OCI-LY3 (cell line): ENCODE data around the gene RNF144A.

Source experiments
- H2AFZ ChIP-seq: fragments of 200-600, 300-600 bp; shearing (Covaris generic); 2 replicates; pipeline ENCODE4 v1.6.0; 2014; ENCODE audit warnings: antibody characterized with exemption, low read depth, low read length
- H3K27ac ChIP-seq: fragments of 200-600, 300-600 bp; sonication (generic); 2 replicates; pipeline ENCODE4 v1.5.1; 2014; ENCODE audit warnings: mild to moderate bottlenecking, low read length, moderate library complexity, mixed read lengths
- H3K27me3 ChIP-seq: fragments of 200-600, 300-600 bp; sonication (generic); 2 replicates; pipeline ENCODE4 v1.6.1; 2014; ENCODE audit warnings: low read depth, low read length, mixed read lengths
- H3K36me3 ChIP-seq: fragments of 200-600, 300-600 bp; sonication (generic); replicated peaks from 2 replicates; pipeline ENCODE3; 2014; ENCODE audit warnings: low read depth, low read length, mixed read lengths
- H3K4me1 ChIP-seq: fragments of 300-600, 200-600 bp; sonication (generic); 2 replicates; pipeline ENCODE4 v1.6.1; 2014; ENCODE audit warnings: low read length, mixed read lengths
- H3K4me2 ChIP-seq: fragments of 200-600, 300-600 bp; sonication (generic); 2 replicates; pipeline ENCODE4 v1.6.1; 2014; ENCODE audit warnings: low read length, mixed read lengths
- H3K4me3 ChIP-seq: fragments of 300-600, 200-600 bp; sonication (generic); 2 replicates; pipeline ENCODE4 v1.5.1; 2014; ENCODE audit warnings: antibody characterized with exemption, mild to moderate bottlenecking, low read length, moderate library complexity
- H3K79me2 ChIP-seq: fragments of 300-600, 200-600 bp; shearing (Covaris generic); 2 replicates; pipeline ENCODE4 v1.6.1; 2014; ENCODE audit warnings: mild to moderate bottlenecking, low read length, mixed read lengths
- H3K9ac ChIP-seq: fragments of 300-600, 200-600 bp; shearing (Covaris generic); 2 replicates; pipeline ENCODE4 v1.6.0; 2014; ENCODE audit warnings: mild to moderate bottlenecking, low read length, moderate library complexity
- H3K9me3 ChIP-seq: fragments of 200-600, 300-600 bp; shearing (Covaris generic); 2 replicates; pipeline ENCODE4 v1.6.1; 2014; ENCODE audit warnings: low read length, mixed read lengths; ENCODE audit not compliant: insufficient read depth
- H4K20me1 ChIP-seq: fragments of 200-600, 300-600 bp; sonication (generic); 2 replicates; pipeline ENCODE4 v1.6.1; 2016; ENCODE audit warnings: low read length, mixed read lengths; ENCODE audit not compliant: insufficient read depth
- EZH2phosphoT487 ChIP-seq: fragments of 200-600 bp; shearing (Covaris generic); IDR thresholded peaks from 2 replicates; pipeline ENCODE4 v1.6.1; 2018; ENCODE audit warnings: antibody characterized with exemption, mixed run types, low read depth
- TF ChIP-seq, protein P1 (sequence below): fragments of 200-600, 300-600 bp; sonication (generic); IDR thresholded peaks from 2 replicates; pipeline ENCODE4 v1.5.1; 2014; ENCODE audit warnings: antibody characterized with exemption, low read length, low read depth

RNF144A gene

GRCh38 chr2:7009207-7009911, 92.1 kb downstream of the RNF144A start:
- H3K79me2 ChIP-seq, result no peaks in the 10 kb centered on the region
- H3K27ac ChIP-seq, result no peak overlapping the region

GRCh38 chr2:7010391-7011054, 93.3 kb downstream of the RNF144A start:
- Histone ChIP-seq H3K4me1 (peaks cover 9% of the 10 kb centered on the region), H3K4me3 (no peak overlapping the region), H3K9me3 (no peaks in the 10 kb centered on the region), H3K27me3 (peaks cover 9% of the 10 kb centered on the region; the same call in 1 of the 2 replicates), H3K36me3 (no peaks in the 10 kb centered on the region), H2AFZ (no peak overlapping the region), H4K20me1 (no peaks in the 10 kb centered on the region), H3K27ac (no peak overlapping the region), H3K79me2 (no peaks in the 10 kb centered on the region), H3K4me2 (no peak overlapping the region), H3K9ac (no peak overlapping the region)
- TF ChIP-seq, protein P1, sequence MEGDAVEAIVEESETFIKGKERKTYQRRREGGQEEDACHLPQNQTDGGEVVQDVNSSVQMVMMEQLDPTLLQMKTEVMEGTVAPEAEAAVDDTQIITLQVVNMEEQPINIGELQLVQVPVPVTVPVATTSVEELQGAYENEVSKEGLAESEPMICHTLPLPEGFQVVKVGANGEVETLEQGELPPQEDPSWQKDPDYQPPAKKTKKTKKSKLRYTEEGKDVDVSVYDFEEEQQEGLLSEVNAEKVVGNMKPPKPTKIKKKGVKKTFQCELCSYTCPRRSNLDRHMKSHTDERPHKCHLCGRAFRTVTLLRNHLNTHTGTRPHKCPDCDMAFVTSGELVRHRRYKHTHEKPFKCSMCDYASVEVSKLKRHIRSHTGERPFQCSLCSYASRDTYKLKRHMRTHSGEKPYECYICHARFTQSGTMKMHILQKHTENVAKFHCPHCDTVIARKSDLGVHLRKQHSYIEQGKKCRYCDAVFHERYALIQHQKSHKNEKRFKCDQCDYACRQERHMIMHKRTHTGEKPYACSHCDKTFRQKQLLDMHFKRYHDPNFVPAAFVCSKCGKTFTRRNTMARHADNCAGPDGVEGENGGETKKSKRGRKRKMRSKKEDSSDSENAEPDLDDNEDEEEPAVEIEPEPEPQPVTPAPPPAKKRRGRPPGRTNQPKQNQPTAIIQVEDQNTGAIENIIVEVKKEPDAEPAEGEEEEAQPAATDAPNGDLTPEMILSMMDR, result no peak
- TF ChIP-seq EZH2phosphoT487, result no peak

More at GRCh38 chr2:7009207-7009911, 92.1 kb downstream of the RNF144A start:
- Histone ChIP-seq H3K9ac (no peak overlapping the region), H3K4me3 (no peak overlapping the region), H3K27me3 (peaks cover 5% of the 10 kb centered on the region; the same call in 1 of the 2 replicates), H3K9me3 (no peaks in the 10 kb centered on the region), H4K20me1 (no peaks in the 10 kb centered on the region), H2AFZ (no peak overlapping the region), H3K36me3 (no peaks in the 10 kb centered on the region), H3K4me2 (no peak overlapping the region), H3K4me1 (peaks cover 11% of the 10 kb centered on the region)
- no peak for TF ChIP-seq EZH2phosphoT487
- TF ChIP-seq, protein P1, result no peak

DNA sequence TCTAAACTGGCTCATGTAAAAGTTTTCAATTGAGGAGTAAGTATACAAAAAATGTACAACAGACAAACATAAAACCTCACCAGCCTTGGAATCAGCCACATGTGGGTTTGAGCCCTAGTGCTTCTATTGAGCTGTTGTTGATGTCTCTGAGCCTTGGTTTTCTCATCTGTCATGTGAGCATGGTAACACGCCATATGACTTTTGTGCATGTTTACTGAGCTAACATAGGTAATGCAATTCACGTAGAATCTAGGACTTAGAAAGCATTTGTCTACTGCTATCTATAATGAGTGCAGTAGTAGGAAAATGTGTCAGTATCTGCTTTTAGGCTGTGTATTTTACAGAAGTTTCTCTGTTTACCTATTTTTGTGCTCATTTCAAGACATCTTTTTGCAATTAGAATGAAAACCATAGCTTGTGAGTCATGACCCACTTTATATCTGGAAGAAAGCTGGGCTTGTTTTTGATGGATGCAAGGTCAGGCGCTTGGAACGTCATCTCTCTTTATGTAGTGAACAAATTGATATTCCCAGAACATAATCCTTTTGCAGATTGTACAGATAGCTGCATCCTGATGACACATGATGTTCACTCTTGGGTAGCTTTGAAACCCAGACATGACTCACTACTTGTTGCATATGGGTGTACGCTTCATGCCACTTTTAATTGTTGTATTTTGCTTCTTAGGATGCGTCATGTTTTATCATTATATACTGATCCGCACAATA, 94.3 kb downstream of the RNF144A start:
- no peaks in the 10 kb centered on the region for H3K36me3 ChIP-seq
- TF ChIP-seq, protein P1, result no peak
- no peak for TF ChIP-seq EZH2phosphoT487
- peaks cover 9% of the 10 kb centered on the region for H3K4me1 ChIP-seq
- H3K27me3 ChIP-seq, result peaks cover 9% of the 10 kb centered on the region; the same call in 1 of the 2 replicates
- no peaks in the 10 kb centered on the region for H4K20me1 ChIP-seq
- no peak overlapping the region for H3K4me3 ChIP-seq
- H3K4me2 ChIP-seq, result no peak overlapping the region
- no peak overlapping the region for H2AFZ ChIP-seq
- no peak overlapping the region for H3K9ac ChIP-seq
- H3K27ac ChIP-seq, result no peak overlapping the region
- H3K9me3 ChIP-seq, result no peaks in the 10 kb centered on the region
- no peaks in the 10 kb centered on the region for H3K79me2 ChIP-seq
